Activated naive CD4-positive, alpha-beta T cell treated with anti-CD3 and anti-CD28 coated beads, Interleukin-2, amount 50 U/mL, for 16 hours (primary cell): ENCODE measurements around the gene PTGR2.
"Not testable (repeated sequence)": the region's sequence is repeated elsewhere in the genome, so short reads cannot be mapped to it uniquely, and the experiment has no call there.

ENCODE experiments used
- DNase-seq: peaks from one replicate; pipeline ENCODE4 v3.0.0-alpha.2; 2020

The PTGR2 gene

DNA sequence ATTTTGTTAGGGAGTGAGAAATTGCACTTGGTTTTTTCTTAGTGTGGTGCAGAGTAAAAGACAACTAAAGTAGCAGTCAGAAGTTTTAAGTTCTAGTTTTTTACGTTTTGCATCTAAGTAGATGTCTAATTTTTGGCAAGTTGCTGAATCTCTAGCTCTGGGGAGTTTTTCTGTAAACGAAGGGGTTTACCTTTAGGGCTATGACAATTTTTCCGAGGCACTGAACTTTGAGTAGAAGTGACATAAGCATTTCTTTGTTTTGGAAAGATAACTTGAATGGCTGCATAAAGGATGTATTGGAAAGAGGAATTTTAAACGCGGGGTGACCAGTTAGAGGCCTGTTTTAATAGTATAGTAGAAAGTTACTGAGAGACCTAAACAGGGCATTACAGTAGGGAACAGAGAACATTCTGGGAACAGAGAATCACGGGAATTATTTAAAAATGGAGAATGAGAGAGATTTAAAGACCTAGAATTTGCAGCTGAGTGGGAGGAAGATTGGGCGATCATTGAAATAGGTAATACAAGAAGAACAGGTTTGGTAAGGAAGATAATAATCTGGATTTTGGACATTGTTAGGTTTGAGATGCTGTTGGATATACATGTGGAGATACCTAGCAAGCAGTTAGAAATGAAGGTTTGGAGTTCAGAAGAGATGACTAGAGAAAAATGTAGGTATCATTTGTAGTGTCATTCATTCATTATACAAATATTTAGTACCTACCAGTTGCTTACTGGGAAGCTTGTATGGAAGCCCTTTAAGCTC is 36.2 kb downstream of the PTGR2 start:
- no peak for DNase-seq

DNA sequence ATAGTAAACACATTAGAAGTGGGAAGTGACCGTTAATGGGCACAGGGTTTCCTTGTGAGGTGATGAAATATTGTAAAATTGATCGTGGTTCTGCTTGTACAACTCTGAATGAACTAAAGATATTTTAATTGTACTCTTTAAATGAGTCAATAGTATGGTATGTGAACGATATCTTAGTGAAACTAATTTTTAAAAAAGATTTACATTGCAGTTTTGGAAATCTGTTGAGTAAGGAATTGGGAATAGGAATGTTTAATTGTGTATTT is 36.8 kb downstream of the PTGR2 start:
- no peak for DNase-seq

DNA sequence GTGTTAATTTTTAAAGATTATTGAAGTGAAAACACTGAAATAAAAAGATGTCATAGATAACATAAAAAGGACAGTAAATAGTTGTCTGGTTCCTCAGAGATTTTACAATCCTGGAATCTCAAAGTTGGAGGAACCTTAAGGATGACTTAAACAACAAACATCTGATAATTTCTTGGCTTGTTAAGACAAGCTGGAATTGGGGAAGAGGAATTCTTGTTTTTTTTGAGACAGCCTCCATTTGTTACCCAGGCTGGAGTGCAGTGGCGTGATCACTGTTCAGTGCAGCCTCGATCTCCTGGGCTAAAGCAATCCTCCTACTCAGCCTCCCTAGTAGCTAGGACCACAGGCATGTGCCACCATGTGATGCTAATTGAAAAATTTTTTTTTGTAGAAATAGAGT is 37.3 kb downstream of the PTGR2 start:
- DNase-seq, result no peak

DNA sequence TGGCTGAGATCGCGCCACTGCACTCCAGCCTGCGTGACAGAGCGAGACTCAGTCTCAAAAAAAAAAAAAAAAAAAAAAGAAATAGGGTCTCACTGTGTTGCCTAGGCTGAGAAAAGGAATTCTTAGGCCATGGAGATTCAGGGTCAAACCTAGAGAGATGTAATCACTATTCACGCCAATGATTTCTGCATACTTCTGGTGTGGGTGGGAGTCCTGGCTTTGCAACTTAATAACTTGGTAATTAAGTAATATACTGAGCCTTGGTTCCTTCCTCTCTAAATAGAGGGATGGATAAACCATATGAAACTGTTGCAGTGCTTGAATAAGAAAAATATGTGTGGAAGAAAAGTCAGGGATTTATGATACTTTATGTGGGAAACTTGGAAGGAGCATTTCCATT is 37.7 kb downstream of the PTGR2 start:
- DNase-seq, result no peak

DNA sequence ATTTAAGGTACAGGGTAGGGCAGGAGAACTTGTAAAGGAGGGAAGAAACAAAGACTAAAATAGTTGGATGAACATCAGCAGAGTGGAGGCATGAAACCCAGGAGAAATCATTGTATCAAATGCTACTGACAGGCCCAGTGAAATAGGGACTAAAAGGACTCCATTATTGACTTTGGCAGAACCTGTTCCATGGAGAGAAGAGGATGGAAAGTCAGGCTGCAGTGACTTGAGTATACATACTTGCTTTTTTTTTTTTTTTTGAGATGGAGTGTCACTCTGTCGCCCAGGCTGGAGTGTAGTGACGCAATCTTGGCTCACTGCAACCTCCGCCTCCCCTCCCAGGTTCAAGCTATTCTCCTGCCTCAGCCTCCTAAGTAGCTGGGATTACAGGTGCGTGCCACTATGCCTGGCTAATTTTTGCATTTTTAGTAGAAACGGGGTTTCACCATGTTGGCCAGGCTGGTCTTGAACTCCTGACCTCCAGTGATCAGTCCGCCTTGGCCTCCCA is 42.6 kb downstream of the PTGR2 start:
- DNase-seq, result not testable (repeated sequence)

DNA sequence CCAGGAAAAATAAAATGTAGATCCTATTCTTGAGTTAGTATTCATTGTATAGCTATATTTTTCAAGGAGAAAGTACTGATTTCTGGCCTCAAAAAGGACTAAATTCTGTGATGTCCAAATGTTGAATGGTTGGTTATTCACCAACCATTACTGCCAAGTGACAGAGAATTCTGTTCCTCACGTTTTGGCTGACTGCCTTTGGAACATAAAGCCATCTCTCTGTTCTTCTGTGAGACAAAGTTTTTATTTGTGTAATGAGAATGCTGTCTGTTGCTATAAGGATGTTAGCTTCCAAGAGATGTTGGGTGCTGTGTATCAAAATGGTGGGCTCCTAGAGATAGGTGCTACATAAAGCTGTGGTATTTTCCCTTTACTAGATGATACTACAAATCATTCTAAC is 44.3 kb downstream of the PTGR2 start:
- no peak for DNase-seq

DNA sequence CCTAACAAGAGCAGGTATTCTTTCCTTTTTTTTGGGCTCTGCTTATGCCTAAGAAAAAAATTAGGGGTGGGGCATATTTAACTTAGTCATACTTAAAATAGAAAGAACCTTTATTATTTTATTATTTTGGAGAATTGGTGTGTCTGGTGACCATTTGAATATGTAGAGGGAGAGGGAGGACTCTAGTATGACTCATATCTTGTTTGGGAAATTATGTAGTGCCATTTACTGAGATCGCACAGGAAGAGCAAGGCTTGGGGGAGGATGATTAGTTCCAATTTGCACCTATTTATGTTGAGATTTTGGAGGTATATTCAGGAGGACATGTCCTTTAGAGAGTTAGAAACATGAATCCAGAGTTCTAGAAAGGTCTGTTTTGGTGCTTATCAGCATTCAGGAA is 44.9 kb downstream of the PTGR2 start:
- no peak for DNase-seq

DNA sequence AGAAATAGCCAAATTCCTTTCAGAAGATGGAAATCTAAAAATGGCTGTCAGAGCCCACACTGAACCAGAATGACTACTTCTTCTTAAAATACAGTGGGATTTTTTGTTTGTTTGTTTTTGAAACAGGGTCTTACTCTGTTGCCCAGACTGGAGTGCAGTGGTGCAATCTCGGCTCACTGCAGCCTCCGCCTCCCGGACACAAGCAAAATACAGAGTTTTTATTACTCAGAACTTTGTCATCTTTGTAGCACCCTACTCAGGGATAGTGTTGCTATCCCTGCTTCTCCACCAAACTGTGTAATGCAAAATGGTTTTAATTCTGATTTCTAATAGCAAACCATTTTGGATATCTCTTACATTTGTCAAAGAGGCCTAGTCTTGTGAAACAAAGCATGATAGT is 51.4 kb downstream of the PTGR2 start:
- no peak for DNase-seq

DNA sequence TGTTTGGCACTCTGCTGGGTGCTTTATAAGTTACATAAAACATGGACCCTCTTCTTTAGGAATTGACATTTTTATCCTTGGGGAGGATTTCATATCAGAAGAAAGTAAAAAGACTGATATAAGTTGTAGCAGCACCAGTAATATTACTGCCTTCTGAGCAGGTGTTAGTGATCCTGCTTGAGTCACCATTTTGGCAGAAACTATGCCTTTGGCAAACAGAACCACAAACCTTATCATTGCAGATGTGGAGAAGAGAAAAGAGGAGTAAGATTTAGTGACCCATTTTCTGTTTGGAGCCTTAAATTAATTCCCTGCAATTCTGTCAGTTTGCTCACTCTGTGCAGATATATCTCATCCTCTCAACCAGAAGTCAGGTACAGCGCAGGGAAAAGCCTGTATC is 58.0 kb downstream of the PTGR2 start:
- no peak for DNase-seq

DNA sequence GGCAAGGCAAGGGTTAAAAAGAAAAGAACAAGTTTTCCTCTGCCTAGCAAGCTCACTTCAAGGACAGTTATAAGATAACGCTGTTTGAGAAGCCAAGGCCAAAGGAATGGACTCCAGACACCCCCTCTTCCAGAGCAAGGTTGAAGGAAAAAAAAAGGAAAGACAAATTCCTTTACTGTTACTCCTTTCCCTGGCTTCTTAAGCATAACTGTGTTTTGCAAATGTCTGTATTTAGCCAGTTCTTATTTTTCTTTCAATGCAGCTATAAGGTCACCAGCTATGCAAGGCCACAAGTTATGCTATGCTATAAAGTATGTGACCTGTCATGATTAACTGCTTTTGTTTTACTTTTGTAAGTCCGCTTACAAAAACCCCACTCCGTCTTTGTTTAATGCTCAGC is 61.6 kb downstream of the PTGR2 start:
- no peak for DNase-seq

DNA sequence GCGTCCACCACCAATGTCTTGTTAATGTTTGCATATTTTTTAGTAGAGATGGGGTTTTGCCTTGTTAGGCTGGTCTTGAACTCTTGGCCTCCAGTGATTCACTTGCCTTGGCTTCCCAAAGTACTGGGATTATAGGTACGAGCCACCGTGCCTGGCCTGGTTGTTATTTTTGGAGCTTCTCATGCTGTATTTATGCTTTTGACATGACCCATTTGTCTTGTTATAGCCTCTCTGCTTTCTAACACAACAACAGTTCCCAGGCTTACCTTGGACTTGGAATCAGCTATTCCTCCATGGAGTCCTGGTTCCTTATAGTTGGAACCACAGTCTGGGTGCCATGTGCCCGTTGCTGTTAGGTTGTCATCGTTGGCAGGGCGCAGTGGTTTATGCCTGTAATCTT is 64.7 kb downstream of the PTGR2 start:
- DNase-seq, result no peak

DNA sequence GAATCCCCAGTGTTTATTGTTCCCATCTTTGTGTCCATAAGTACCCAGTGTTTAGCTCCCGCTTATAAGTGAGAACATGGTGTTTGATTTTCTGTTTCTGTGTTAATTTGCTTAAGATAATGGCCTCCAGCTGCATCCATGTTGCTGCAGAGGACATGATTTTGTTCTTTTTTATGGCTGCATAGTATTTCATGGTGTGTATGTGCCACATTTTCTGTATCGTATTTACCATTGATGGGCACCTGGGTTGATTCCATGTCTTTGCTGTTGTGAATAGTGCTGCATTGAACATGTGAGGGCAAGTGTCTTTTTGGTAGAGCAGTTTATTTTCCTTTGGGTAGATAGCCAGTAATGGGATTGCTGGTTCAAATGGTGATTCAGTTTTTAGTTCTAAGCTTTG is 67.8 kb downstream of the PTGR2 start:
- not testable (repeated sequence) for DNase-seq

DNA sequence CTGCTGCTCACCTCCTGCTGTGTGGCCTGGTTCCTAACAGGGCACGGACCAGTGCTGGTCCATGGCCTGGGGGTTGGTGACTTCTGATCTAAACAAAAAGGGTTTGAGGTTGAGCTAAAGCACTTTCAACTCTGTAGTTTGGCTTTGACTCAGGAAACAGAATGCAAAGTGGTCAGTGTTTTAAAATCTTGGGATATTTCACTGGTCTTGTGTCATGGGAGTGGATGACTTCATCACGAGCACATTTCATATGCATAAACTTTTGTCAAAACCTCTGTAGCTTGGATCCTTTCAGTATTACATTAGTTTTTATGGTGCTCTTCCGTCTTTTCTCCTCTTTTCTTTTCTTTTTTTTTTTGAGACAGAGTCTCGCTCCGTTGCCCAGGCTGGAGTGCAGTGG is 72.7 kb downstream of the PTGR2 start:
- no peak for DNase-seq
